GM12878 (cell line): Measurements from ENCODE around the gene TMEM63B. TPM values are rescaled to one million over a fixed set of nuclear protein-coding genes. Genes with fewer than 3 reads are reported as not detected.
A peak's percentile ranks its signal among the peaks of the same experiment; 100 is the strongest.

Experiments
- ATF7 ChIP-seq: fragments of 450-650 bp; IDR thresholded peaks from 2 replicates; pipeline ENCODE4 v1.6.1; 2016; ENCODE audit warnings: low read depth, mild to moderate bottlenecking
- EGR1 ChIP-seq, 2 experiments: IDR thresholded peaks; 1 replicate in 1 of 2; 2 replicates in 1 of 2; pipeline ENCODE4 v1.6.1; 2011 to 2012; ENCODE audit warnings: low read depth in 2 of 2, low read length in 2 of 2, borderline replicate concordance in 1 of 2, mild to moderate bottlenecking in 1 of 2, moderate library complexity in 1 of 2
- ELK1 ChIP-seq: IDR thresholded peaks from 2 replicates; pipeline ENCODE4 v1.6.1; 2012; ENCODE audit warnings: low read depth, low read length, improper control_type of control experiment
- ZBTB4 ChIP-seq: fragments of 450-650 bp; formaldehyde crosslinking; IDR thresholded peaks from 2 replicates; pipeline ENCODE4 v1.4.0; 2022; ENCODE audit warnings: mild to moderate bottlenecking, moderate library complexity
- ZNF207 ChIP-seq: fragments of 450-650 bp; IDR thresholded peaks from 2 replicates; pipeline ENCODE4 v1.6.1; 2014; ENCODE audit warnings: antibody characterized with exemption, mild to moderate bottlenecking, borderline replicate concordance
- ZNF687 ChIP-seq: fragments of 450-650 bp; IDR thresholded peaks from 2 replicates; pipeline ENCODE4 v1.6.1; 2017; ENCODE audit warnings: mild to moderate bottlenecking, moderate library complexity
- polyA plus RNA-seq, 11 experiments: library from polyadenylated mRNA; depleted of rRNA in 4 of 11; unstranded in 6 of 11; stranded (reverse) in 5 of 11; fragments of >200 nt; fragmentation: Nextera tagmentation in 4 of 11; fragmentation: Illumina TruSeq in 1 of 11; extraction: Ambion mirVana in 4 of 11; extraction: Trizol in 1 of 11; gene quantifications; 1 replicate in 1 of 11; 2 replicates in 10 of 11; pipeline versions ENCODE4 v1.2.1 to v1.2.3, GENCODE V29; 2011 to 2016; ENCODE audit warnings: inconsistent platforms in 2 of 11, missing spikeins in 2 of 11, low read depth in 1 of 11
- total RNA-seq, 4 experiments: library from RNA; depleted of rRNA in 3 of 4; stranded (reverse); fragments of >200 nt in 3 of 4; fragmentation: Illumina TruSeq in 1 of 4; extraction: Trizol in 1 of 4; gene quantifications; 2 replicates each; pipeline versions ENCODE4 v1.2.1 to v1.2.3, GENCODE V29; 2013 to 2021

TMEM63B gene
- total and polyA plus RNA-seq, 10 of the 15 experiments (the other 5 are each of a cell fraction or from before 2014, with no cell fraction given), result 0.09 to 15.0 (median 7.1) TPM; not detected in 1

GRCh38 chr6:44078827-44079671 lies 48.3 kb upstream of the TMEM63B start (continued):
- no peak for TF ChIP-seq ELK1
- TF ChIP-seq ZNF207, result no peak
- no peak for TF ChIP-seq ZBTB4 (CRISPR knock-in tag)
- no peak for TF ChIP-seq EGR1 (IDR thresholded peaks at IDR 0.05; ENCODE audit: borderline replicate concordance in 1 of 2, low read depth in 2 of 2, low read length in 2 of 2)
- no peak for TF ChIP-seq ATF7
- TF ChIP-seq ZNF687, result peak; percentile 78
